SK-N-DZ (cell line): ENCODE results near the gene RANGAP1. TPM values are rescaled to one million over a fixed set of nuclear protein-coding genes. Genes with fewer than 3 reads are reported as not detected.

Experiments
- DNase-seq: peaks from one replicate; pipeline ENCODE4 v3.0.0-alpha.2; 2015; ENCODE audit warnings: low spot score
- polyA plus RNA-seq, 2 experiments: library from polyadenylated mRNA; depleted of rRNA; stranded (reverse); fragments of >200 nt; gene quantifications; 2 replicates each; pipeline ENCODE4 v1.2.3, GENCODE V29; 2014

The RANGAP1 gene, protein sequence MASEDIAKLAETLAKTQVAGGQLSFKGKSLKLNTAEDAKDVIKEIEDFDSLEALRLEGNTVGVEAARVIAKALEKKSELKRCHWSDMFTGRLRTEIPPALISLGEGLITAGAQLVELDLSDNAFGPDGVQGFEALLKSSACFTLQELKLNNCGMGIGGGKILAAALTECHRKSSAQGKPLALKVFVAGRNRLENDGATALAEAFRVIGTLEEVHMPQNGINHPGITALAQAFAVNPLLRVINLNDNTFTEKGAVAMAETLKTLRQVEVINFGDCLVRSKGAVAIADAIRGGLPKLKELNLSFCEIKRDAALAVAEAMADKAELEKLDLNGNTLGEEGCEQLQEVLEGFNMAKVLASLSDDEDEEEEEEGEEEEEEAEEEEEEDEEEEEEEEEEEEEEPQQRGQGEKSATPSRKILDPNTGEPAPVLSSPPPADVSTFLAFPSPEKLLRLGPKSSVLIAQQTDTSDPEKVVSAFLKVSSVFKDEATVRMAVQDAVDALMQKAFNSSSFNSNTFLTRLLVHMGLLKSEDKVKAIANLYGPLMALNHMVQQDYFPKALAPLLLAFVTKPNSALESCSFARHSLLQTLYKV
- 96.5 and 99.1 TPM in 2 replicates for polyA plus RNA-seq (2014; cell fraction: cytosol; rRNA removed)
- 87.6 and 101 TPM in 2 replicates for polyA plus RNA-seq (2014; cell fraction: nucleus; rRNA removed)

GRCh38 chr22:41285820-41286638 lies at the start of gene RANGAP1:
RANGAP1 (minus strand) TSS chr22:41286187; CDS start chr22:41281044, 5,143 bp downstream.
- DNase-seq = peak; percentile 98

GRCh38 chr22:41334951-41335635 lies 49.1 kb upstream of the RANGAP1 start:
- no peak for DNase-seq

DNA sequence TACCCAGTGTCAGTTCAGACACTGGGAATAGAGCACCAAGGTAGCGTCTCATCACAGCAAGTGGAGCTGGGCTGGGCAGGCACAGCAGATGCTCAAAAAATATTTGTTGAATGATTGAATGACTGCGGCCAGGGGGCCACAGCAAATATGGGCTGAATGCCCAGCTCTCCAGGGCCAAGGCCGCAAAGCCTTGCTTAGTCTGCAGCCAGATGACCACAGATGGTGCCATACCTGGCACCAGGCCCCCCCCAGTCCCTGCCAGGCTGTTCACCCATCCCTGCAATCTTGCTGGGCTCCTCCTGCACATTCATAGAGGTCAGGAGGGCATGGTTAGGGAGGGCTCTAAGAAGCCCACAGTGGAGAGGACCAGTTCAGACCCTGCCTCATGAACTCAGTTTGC lies 48.2 kb upstream of the RANGAP1 start:
- no peak for DNase-seq

- DNase-seq = no peak
Observed at GRCh38 chr22:41333806-41334205, 47.8 kb upstream of the RANGAP1 start.

GRCh38 chr22:41332217-41332939 lies 46.4 kb upstream of the RANGAP1 start:
- DNase-seq = no peak

- DNase-seq = no peak
Observed at GRCh38 chr22:41330169-41330568, 44.2 kb upstream of the RANGAP1 start.

- no peak for DNase-seq
Observed at GRCh38 chr22:41327124-41327523, 41.1 kb upstream of the RANGAP1 start.

DNA sequence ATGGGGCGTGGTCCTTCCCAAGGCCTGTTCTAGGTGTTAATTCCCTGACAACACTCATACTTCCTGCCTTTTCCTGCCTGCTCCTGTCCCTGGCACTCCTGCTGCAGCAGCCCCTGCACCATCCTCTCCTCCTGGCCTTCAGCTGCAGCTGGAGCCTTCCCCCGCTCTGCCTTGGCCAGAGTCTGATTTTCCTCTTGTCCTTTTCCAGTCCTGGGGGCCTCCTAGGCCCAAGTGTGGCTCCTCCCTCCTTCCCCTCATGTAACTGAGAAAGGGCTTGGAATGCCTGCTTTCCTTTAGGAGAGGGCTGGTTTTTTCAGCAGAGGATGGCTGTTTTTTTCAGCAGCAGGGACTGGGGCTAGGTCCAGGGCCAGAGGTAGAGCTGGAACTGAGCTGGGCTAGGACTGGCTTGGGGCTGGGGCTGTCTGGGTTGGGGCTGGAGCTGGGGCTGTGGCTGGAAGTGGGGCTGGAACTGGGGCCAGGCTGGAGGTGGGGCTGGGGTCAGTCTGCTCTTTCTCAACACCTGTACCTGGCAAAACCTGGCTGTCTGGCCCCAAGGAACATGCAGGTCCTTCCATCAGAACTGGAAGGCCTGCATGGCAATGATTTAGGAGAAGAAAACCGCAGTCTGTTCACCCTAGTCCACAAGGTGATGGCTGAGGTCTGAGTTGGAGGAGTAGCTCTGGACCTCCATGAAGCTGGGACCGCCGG lies 39.0 kb upstream of the RANGAP1 start:
- no peak for DNase-seq

DNA sequence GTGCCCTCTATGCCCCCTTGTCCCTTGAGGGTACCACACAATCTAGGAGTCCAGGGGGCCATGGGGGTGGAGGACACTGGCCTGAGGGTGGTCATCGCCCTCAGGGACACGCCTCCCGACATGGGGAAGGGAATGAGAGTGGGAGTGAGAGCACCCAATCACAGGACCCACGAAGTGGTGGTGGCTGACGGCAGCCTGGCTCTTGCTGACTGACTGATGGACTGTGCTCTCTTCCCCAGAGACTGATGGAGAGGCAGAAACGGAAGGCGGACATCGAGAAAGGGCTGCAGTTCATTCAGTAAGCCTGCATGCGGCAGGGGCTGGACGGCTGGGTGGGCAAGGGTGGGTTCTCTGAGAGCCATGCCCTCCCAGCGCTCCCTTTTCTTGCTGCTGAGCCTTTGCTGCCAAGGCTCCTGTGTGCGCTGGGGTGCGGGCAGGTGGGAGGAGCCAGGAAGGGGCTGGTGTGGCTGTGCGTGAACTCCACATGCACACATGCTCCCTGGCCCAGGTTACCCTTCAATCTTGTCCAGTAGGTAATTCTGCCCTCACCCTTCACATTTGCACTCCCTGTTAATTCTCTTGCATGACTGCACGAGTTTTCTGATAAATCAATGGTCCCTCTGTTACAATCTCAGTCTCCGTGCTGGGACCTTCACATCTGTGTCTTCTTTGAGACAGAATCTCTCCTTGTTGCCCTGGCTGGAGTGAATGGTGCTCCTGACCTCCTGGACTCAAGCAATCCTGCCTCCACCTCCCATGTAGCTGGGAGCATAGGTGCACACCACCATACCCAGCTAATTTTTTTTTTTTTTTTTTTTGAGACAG lies 34.6 kb upstream of the RANGAP1 start:
- DNase-seq = no peak

- no peak for DNase-seq
Observed at GRCh38 chr22:41315586-41315985, 29.6 kb upstream of the RANGAP1 start.

- DNase-seq = no peak
Observed at GRCh38 chr22:41314821-41315220, 28.8 kb upstream of the RANGAP1 start.

DNA sequence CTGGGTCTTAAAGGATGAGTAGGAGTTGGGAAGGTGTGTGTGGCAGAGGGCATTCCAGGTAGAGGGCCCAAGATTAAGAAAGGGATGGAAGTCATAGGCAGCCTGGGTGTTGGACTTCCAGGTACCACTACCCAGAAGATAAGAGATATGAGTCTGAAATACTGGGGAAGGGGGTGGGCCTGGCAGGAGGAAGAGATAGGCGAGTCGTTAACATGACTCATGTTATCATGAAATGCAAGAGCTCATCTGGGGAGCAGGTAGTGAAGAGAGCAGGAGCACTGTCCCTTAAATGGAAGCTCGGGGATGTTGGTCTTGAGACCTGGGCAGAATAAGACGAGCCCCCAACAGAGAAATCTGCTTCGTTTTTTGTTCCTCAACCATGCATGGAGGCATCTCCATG lies 25.5 kb upstream of the RANGAP1 start:
- DNase-seq = no peak

GRCh38 chr22:41310336-41310735 lies 24.3 kb upstream of the RANGAP1 start:
- DNase-seq = no peak

GRCh38 chr22:41308544-41308947 lies 22.6 kb upstream of the RANGAP1 start:
- no peak for DNase-seq

- no peak for DNase-seq
Observed at GRCh38 chr22:41308054-41308453, 22.1 kb upstream of the RANGAP1 start.

GRCh38 chr22:41305646-41306045 lies 19.7 kb upstream of the RANGAP1 start:
- DNase-seq = no peak

DNA sequence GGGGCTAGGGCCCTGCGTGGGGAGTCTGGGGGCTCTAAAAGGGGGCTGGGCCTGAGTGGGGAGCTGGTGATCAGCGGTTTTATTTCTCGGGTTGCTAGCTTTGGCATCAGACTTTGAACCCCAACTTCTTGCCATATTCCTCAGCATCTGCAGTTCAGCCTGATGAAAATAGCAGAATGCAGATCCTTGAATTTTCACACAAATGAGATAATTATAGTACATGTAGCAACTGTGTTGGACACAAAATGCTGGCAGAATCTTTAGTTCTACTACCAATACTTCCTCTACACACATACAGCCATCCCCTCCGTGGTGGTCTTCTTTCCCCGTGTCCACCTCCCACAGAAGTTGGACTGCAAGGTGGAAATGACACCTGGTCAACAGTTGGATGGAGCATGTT lies 16.8 kb upstream of the RANGAP1 start:
- DNase-seq = no peak

DNA sequence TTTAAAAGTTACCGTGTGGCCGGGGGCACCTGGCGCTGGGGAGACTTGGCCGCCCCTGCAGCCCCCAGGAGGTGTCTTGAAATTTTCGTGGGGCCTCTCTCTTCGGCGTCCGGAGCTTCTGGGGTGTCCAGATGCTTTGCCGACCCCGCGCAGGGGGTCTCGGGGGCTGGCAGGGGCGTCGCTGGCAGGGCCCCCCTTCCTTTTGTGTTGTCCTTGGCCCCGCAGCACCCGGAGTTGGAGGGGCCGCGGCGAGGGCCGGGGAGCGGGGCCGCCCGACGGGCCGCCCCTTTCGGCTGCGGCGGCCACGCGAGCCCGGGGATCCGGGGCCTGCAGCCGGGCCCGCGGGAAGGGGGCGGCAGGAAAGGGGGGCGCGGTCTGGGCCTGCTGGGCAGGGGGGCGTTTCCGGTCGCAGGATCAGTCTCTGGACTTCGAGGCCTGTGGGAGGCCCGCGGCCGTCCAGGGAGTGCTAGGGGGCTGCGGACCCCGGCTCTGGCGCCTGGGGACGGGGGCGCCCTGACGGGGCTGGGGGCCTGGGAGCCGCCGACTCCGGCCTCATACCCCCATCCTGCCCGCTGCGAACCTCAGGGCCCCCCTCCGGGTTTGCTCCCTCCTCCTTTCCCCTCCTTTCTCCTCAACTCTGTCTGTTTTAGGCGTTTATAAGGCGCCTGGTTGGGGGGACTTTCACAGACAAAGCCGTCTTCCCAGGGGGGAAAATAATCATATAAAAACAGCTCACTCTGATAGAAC lies 16.2 kb upstream of the RANGAP1 start:
- no peak for DNase-seq
